Measurements from ENCODE around the gene ATN1. TPM values are rescaled to one million over a fixed set of nuclear protein-coding genes. Genes with fewer than 3 reads are reported as not detected.
A peak's percentile ranks its signal among the peaks of the same experiment; 100 is the strongest.

ATN1 gene
- total RNA-seq, 1 donor from 2014 or later, result 149 TPM

- no peaks in the 10 kb centered on the region for H3K36me3 ChIP-seq
- ATAC-seq, result peak; percentile 18
- intact Hi-C loops (cut with DNase I), result loop anchor here (10.0 kb wide), 1 partner anchor 156 kb away; the partner anchor contains the start of gene C1RL
- DNase-seq, result peak; percentile 84
- H3K27me3 ChIP-seq, result no peaks in the 10 kb centered on the region
- peak overlapping the region; percentile 71 for H3K27ac ChIP-seq
- H3K4me3 ChIP-seq, result no peak overlapping the region
- H3K4me1 ChIP-seq, result peaks cover 41% of the 10 kb centered on the region
- TF ChIP-seq, protein P1, sequence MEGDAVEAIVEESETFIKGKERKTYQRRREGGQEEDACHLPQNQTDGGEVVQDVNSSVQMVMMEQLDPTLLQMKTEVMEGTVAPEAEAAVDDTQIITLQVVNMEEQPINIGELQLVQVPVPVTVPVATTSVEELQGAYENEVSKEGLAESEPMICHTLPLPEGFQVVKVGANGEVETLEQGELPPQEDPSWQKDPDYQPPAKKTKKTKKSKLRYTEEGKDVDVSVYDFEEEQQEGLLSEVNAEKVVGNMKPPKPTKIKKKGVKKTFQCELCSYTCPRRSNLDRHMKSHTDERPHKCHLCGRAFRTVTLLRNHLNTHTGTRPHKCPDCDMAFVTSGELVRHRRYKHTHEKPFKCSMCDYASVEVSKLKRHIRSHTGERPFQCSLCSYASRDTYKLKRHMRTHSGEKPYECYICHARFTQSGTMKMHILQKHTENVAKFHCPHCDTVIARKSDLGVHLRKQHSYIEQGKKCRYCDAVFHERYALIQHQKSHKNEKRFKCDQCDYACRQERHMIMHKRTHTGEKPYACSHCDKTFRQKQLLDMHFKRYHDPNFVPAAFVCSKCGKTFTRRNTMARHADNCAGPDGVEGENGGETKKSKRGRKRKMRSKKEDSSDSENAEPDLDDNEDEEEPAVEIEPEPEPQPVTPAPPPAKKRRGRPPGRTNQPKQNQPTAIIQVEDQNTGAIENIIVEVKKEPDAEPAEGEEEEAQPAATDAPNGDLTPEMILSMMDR (IDR thresholded peaks at IDR 0.05), result peak; percentile 29
- no peaks in the 10 kb centered on the region for H3K9me3 ChIP-seq
Measured at GRCh38 chr12:6948873-6949594, 21.3 kb downstream of the ATN1 start.

DNA sequence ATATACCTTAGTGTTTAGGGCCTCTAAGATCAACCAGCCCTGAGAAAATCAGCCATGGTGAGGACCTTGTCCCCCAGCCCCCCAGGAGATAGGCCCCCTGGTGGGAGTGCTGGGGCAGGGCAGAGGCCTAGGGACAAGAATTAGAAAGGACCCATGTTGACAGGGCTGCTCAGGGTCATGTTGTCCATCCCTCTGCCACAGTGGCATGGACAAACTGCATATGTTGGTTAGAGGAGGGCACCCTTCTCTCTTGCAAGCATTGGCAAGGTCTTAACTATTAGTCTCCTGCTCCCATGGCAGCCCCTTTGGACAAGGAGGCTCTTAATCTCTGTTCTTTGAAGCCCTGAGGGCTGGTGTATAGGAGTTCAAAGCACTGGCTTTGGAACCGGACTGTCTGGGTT, 22.6 kb downstream of the ATN1 start:
- Histone ChIP-seq H3K27ac (peak overlapping the region; percentile 89), H3K36me3 (no peaks in the 10 kb centered on the region), H3K4me1 (peaks cover 42% of the 10 kb centered on the region), H3K4me3 (no peak overlapping the region), H3K9me3 (no peaks in the 10 kb centered on the region), H3K27me3 (no peaks in the 10 kb centered on the region)
- DNase-seq, result peak; percentile 49
- no peak for ATAC-seq
- TF ChIP-seq, protein P1 (IDR thresholded peaks at IDR 0.05), result peak; percentile 13
- intact Hi-C loops (cut with DNase I), result no loop called here

- H3K27ac ChIP-seq, result peak within 1 kb of the TSS; percentile 89
- DNase-seq (peak; percentile 91), ATAC-seq (peak; percentile 66)
- intact Hi-C loops (cut with DNase I), result no loop called here
- H3K4me3 ChIP-seq, result peak within 1 kb of the TSS; percentile 60
- no peaks in the 10 kb centered on the region for H3K9me3 ChIP-seq
- no peaks in the 10 kb centered on the region for H3K36me3 ChIP-seq
- TF ChIP-seq, protein P1 (IDR thresholded peaks at IDR 0.05), result no peak
- peaks cover 36% of the 10 kb centered on the region for H3K4me1 ChIP-seq
- H3K27me3 ChIP-seq, result no peaks in the 10 kb centered on the region
Measured at GRCh38 chr12:6950811-6951540, 23.2 kb downstream of the ATN1 start, which contains the start of gene PTPN6. Gene PTPN6 (plus strand): TSS chr12:6951356. CDS start chr12:6951513, 157 bp downstream.

DNA sequence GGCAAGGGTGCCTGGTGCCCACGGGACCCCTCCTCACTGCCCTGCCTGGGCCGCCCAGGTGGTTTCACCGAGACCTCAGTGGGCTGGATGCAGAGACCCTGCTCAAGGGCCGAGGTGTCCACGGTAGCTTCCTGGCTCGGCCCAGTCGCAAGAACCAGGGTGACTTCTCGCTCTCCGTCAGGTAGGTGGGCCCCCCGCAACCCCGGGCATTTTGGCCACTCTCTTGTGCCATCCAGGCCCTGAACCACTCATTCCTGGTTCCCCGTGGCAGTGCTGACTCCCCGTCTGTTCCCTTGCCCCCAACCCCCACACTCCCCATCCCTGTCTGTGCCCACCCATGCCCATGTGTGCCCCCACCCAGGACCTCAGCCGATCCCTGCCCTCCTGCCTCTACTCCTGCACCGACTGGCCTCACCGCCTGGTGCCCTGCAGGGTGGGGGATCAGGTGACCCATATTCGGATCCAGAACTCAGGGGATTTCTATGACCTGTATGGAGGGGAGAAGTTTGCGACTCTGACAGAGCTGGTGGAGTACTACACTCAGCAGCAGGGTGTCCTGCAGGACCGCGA, 23.9 kb downstream of the ATN1 start:
- DNase-seq (no peak), ATAC-seq (no peak)
- Histone ChIP-seq H3K4me1 (peaks cover 30% of the 10 kb centered on the region), H3K9me3 (no peaks in the 10 kb centered on the region), H3K36me3 (no peaks in the 10 kb centered on the region), H3K4me3 (peak overlapping the region; percentile 60), H3K27ac (peak overlapping the region; percentile 89), H3K27me3 (no peaks in the 10 kb centered on the region)
- intact Hi-C loops (cut with DNase I), result no loop called here
- TF ChIP-seq, protein P1 (IDR thresholded peaks at IDR 0.05), result no peak

- Histone ChIP-seq H3K9me3 (no peaks in the 10 kb centered on the region), H3K27ac (peak overlapping the region; percentile 89), H3K27me3 (no peaks in the 10 kb centered on the region), H3K4me1 (peaks cover 30% of the 10 kb centered on the region), H3K4me3 (peak overlapping the region; percentile 60), H3K36me3 (no peaks in the 10 kb centered on the region)
- DNase-seq (peak; percentile 63), ATAC-seq (no peak)
- TF ChIP-seq, protein P1 (IDR thresholded peaks at IDR 0.05), result no peak
- intact Hi-C loops (cut with DNase I), result no loop called here
Measured at GRCh38 chr12:6952121-6952862, 24.5 kb downstream of the ATN1 start.
